H1 (cell line): Measurements from ENCODE around the gene HDAC6. TPM values are rescaled to one million over a fixed set of nuclear protein-coding genes. Genes with fewer than 3 reads are reported as not detected.

ENCODE experiments used
- CEBPB ChIP-seq: IDR thresholded peaks from 2 replicates; pipeline ENCODE4 v1.6.1; 2012; ENCODE audit warnings: low read depth, low read length
- E2F6 ChIP-seq: IDR thresholded peaks from 2 replicates; pipeline ENCODE4 v1.6.1; 2012; ENCODE audit warnings: inconsistent platforms
- EP300 ChIP-seq, 2 experiments: IDR thresholded peaks; 1 replicate in 1 of 2; 2 replicates in 1 of 2; pipeline ENCODE4 v1.6.1; 2011 to 2012; ENCODE audit warnings: low read depth in 2 of 2, low read length in 2 of 2, mild to moderate bottlenecking in 2 of 2, borderline replicate concordance in 1 of 2, inconsistent platforms in 1 of 2, moderate library complexity in 1 of 2
- EZH2 ChIP-seq: fragments of 200-600 bp; sonication (generic); IDR thresholded peaks from 2 replicates; pipeline ENCODE4 v1.7.1; 2012; ENCODE audit warnings: low read depth, mild to moderate bottlenecking, moderate library complexity, low read length, inconsistent platforms; ENCODE audit not compliant: severe bottlenecking
- RNF2 ChIP-seq: fragments of 200-900, 300-1000 bp; sonication (generic); IDR thresholded peaks from 2 replicates; pipeline ENCODE4 v1.7.1; 2016; ENCODE audit warnings: borderline replicate concordance, low read depth, mild to moderate bottlenecking, antibody characterized with exemption, low read length; ENCODE audit not compliant: poor library complexity, severe bottlenecking; ENCODE audit errors: missing control alignments
- SAP30 ChIP-seq: fragments of 300-600 bp; sonication (generic); IDR thresholded peaks from 2 replicates; pipeline ENCODE4 v1.7.1; 2012; ENCODE audit warnings: low read length, moderate library complexity, mild to moderate bottlenecking, inconsistent platforms; ENCODE audit not compliant: insufficient read depth, insufficient replicate concordance
- TEAD4 ChIP-seq: IDR thresholded peaks from 2 replicates; pipeline ENCODE4 v1.6.1; 2012; ENCODE audit warnings: low read depth, low read length, inconsistent platforms, mixed read lengths
- polyA plus RNA-seq, 7 experiments: library from polyadenylated mRNA; depleted of rRNA in 3 of 7; stranded (reverse) in 5 of 7; unstranded in 2 of 7; fragments of >200 nt in 5 of 7; fragments of 200-250 nt in 2 of 7; gene quantifications; 1 replicate in 5 of 7; 2 replicates in 1 of 7; 4 replicates in 1 of 7; pipeline versions ENCODE4 v1.2.1 to v1.2.3, GENCODE V29; 2011 to 2013; ENCODE audit warnings: missing spikeins in 2 of 7, mixed read lengths in 2 of 7
- total RNA-seq: library from RNA; stranded (reverse); fragmentation: NEBNext Ultra II Directional; extraction: Animal tissue kit (Norgen Biotek cat#: 25700); gene quantifications from 2 replicates; pipeline ENCODE4 v1.2.1, GENCODE V29; 2021
- TF ChIP-seq, protein P1 (sequence below): fragments of 300-600 bp; sonication (generic); IDR thresholded peaks from 2 replicates; pipeline ENCODE4 v1.7.1; 2012; ENCODE audit warnings: low read length, moderate library complexity, mild to moderate bottlenecking, inconsistent platforms; ENCODE audit not compliant: insufficient replicate concordance

Gene HDAC6
- total and polyA plus RNA-seq, 2 of the 8 experiments (the other 6 are each of a cell fraction or from before 2014, with no cell fraction given), result 34.0 to 51.8 TPM

- TF ChIP-seq, protein P1, sequence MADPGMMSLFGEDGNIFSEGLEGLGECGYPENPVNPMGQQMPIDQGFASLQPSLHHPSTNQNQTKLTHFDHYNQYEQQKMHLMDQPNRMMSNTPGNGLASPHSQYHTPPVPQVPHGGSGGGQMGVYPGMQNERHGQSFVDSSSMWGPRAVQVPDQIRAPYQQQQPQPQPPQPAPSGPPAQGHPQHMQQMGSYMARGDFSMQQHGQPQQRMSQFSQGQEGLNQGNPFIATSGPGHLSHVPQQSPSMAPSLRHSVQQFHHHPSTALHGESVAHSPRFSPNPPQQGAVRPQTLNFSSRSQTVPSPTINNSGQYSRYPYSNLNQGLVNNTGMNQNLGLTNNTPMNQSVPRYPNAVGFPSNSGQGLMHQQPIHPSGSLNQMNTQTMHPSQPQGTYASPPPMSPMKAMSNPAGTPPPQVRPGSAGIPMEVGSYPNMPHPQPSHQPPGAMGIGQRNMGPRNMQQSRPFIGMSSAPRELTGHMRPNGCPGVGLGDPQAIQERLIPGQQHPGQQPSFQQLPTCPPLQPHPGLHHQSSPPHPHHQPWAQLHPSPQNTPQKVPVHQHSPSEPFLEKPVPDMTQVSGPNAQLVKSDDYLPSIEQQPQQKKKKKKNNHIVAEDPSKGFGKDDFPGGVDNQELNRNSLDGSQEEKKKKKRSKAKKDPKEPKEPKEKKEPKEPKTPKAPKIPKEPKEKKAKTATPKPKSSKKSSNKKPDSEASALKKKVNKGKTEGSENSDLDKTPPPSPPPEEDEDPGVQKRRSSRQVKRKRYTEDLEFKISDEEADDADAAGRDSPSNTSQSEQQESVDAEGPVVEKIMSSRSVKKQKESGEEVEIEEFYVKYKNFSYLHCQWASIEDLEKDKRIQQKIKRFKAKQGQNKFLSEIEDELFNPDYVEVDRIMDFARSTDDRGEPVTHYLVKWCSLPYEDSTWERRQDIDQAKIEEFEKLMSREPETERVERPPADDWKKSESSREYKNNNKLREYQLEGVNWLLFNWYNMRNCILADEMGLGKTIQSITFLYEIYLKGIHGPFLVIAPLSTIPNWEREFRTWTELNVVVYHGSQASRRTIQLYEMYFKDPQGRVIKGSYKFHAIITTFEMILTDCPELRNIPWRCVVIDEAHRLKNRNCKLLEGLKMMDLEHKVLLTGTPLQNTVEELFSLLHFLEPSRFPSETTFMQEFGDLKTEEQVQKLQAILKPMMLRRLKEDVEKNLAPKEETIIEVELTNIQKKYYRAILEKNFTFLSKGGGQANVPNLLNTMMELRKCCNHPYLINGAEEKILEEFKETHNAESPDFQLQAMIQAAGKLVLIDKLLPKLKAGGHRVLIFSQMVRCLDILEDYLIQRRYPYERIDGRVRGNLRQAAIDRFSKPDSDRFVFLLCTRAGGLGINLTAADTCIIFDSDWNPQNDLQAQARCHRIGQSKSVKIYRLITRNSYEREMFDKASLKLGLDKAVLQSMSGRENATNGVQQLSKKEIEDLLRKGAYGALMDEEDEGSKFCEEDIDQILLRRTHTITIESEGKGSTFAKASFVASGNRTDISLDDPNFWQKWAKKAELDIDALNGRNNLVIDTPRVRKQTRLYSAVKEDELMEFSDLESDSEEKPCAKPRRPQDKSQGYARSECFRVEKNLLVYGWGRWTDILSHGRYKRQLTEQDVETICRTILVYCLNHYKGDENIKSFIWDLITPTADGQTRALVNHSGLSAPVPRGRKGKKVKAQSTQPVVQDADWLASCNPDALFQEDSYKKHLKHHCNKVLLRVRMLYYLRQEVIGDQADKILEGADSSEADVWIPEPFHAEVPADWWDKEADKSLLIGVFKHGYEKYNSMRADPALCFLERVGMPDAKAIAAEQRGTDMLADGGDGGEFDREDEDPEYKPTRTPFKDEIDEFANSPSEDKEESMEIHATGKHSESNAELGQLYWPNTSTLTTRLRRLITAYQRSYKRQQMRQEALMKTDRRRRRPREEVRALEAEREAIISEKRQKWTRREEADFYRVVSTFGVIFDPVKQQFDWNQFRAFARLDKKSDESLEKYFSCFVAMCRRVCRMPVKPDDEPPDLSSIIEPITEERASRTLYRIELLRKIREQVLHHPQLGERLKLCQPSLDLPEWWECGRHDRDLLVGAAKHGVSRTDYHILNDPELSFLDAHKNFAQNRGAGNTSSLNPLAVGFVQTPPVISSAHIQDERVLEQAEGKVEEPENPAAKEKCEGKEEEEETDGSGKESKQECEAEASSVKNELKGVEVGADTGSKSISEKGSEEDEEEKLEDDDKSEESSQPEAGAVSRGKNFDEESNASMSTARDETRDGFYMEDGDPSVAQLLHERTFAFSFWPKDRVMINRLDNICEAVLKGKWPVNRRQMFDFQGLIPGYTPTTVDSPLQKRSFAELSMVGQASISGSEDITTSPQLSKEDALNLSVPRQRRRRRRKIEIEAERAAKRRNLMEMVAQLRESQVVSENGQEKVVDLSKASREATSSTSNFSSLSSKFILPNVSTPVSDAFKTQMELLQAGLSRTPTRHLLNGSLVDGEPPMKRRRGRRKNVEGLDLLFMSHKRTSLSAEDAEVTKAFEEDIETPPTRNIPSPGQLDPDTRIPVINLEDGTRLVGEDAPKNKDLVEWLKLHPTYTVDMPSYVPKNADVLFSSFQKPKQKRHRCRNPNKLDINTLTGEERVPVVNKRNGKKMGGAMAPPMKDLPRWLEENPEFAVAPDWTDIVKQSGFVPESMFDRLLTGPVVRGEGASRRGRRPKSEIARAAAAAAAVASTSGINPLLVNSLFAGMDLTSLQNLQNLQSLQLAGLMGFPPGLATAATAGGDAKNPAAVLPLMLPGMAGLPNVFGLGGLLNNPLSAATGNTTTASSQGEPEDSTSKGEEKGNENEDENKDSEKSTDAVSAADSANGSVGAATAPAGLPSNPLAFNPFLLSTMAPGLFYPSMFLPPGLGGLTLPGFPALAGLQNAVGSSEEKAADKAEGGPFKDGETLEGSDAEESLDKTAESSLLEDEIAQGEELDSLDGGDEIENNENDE, result no peak
- TF ChIP-seq TEAD4 (no peak), RNF2 (no peak), E2F6 (no peak), SAP30 (no peak), EP300 (IDR thresholded peaks at IDR 0.05; ENCODE audit: borderline replicate concordance in 1 of 2, low read depth in 2 of 2, low read length in 2 of 2) (no peak), EZH2 (no peak), CEBPB (no peak)
Observed at GRCh38 chrX:48835524-48836329, 33.9 kb downstream of the HDAC6 start, which contains the start of gene PCSK1N (continued).
